GM19463 (cell line): Measurements from ENCODE around the gene RHEB.

ENCODE experiments used
- ATAC-seq: cut with Tn5 transposase; IDR thresholded peaks from one replicate; pipeline ENCODE4 v1.9.1; 2021; ENCODE audit warnings: mild to moderate bottlenecking, moderate library complexity; ENCODE audit not compliant: unreplicated experiment

RHEB gene

GRCh38 chr7:151505433-151505832 lies 14.3 kb downstream of the RHEB start:
- no peak for ATAC-seq

- ATAC-seq: no peak
Measured at GRCh38 chr7:151504715-151505326, 14.9 kb downstream of the RHEB start.

GRCh38 chr7:151503902-151504714 lies 15.6 kb downstream of the RHEB start:
- ATAC-seq: no peak

- ATAC-seq: no peak
Measured at GRCh38 chr7:151501676-151502075, 18.0 kb downstream of the RHEB start.

- ATAC-seq: no peak
Measured at GRCh38 chr7:151498495-151498894, 21.2 kb downstream of the RHEB start.

GRCh38 chr7:151497306-151497871 lies 22.3 kb downstream of the RHEB start:
- no peak for ATAC-seq

- no peak for ATAC-seq
Measured at GRCh38 chr7:151495360-151495759, 24.3 kb downstream of the RHEB start.

- ATAC-seq: no peak
Measured at GRCh38 chr7:151494298-151495284, 25.1 kb downstream of the RHEB start.

- no peak for ATAC-seq
Measured at GRCh38 chr7:151493083-151493482, 26.6 kb downstream of the RHEB start.

- no peak for ATAC-seq
Measured at GRCh38 chr7:151491859-151492258, 27.8 kb downstream of the RHEB start.

GRCh38 chr7:151490456-151491105 lies 29.1 kb downstream of the RHEB start:
- ATAC-seq: no peak

- ATAC-seq: no peak
Measured at GRCh38 chr7:151489498-151489897, 30.2 kb downstream of the RHEB start.

- no peak for ATAC-seq
Measured at GRCh38 chr7:151488096-151488495, 31.6 kb downstream of the RHEB start.

GRCh38 chr7:151487228-151487627 lies 32.5 kb downstream of the RHEB start:
- no peak for ATAC-seq

GRCh38 chr7:151486074-151486473 lies 33.6 kb downstream of the RHEB start:
- no peak for ATAC-seq

- no peak for ATAC-seq
Measured at GRCh38 chr7:151484971-151485707, 34.6 kb downstream of the RHEB start.

- ATAC-seq: no peak
Measured at GRCh38 chr7:151483711-151483983, 36.0 kb downstream of the RHEB start.

- ATAC-seq: no peak
Measured at GRCh38 chr7:151482883-151483710, 36.6 kb downstream of the RHEB start.
